Adrenal gland (tissue), 5 donors: Measurements from ENCODE around the gene SGMS1.

Source experiments
- POLR2A ChIP-seq, 2 donors: fragments of 450-650 bp; IDR thresholded peaks; one replicate each; pipeline ENCODE4 v1.6.1; 2017; ENCODE audit warnings: antibody characterized with exemption in 2 of 2, mild to moderate bottlenecking in 2 of 2, moderate library complexity in 1 of 2
- TF ChIP-seq, protein P1 (sequence below), 6 experiments: fragments of 450-650 bp in 4 of 6; fragments of 200-600 bp in 2 of 6; sonication (generic) in 1 of 6; IDR thresholded peaks; 1 replicate in 5 of 6; 2 replicates in 1 of 6; pipeline versions ENCODE4 v1.5.1 to v1.8.0; 2016 to 2021; ENCODE audit warnings: antibody characterized with exemption in 6 of 6, mild to moderate bottlenecking in 2 of 6, moderate library complexity in 1 of 6
- donor health status: DM: no; HTN: no; CAD: no.

GRCh38 chr10:50417486-50417885 is 206.3 kb downstream of the SGMS1 start:
- TF ChIP-seq, protein P1, sequence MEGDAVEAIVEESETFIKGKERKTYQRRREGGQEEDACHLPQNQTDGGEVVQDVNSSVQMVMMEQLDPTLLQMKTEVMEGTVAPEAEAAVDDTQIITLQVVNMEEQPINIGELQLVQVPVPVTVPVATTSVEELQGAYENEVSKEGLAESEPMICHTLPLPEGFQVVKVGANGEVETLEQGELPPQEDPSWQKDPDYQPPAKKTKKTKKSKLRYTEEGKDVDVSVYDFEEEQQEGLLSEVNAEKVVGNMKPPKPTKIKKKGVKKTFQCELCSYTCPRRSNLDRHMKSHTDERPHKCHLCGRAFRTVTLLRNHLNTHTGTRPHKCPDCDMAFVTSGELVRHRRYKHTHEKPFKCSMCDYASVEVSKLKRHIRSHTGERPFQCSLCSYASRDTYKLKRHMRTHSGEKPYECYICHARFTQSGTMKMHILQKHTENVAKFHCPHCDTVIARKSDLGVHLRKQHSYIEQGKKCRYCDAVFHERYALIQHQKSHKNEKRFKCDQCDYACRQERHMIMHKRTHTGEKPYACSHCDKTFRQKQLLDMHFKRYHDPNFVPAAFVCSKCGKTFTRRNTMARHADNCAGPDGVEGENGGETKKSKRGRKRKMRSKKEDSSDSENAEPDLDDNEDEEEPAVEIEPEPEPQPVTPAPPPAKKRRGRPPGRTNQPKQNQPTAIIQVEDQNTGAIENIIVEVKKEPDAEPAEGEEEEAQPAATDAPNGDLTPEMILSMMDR (IDR thresholded peaks at IDR 0.05), result no peak
- TF ChIP-seq POLR2A (IDR thresholded peaks at IDR 0.05), result no peak
